Effector CD4-positive, alpha-beta T cell (primary cell): Measurements from ENCODE around the gene MZT2A.
"Not testable (repeated sequence)": the region's sequence is repeated elsewhere in the genome, so short reads cannot be mapped to it uniquely, and the experiment has no call there.

ENCODE experiments used
- DNase-seq: peaks from one replicate; pipeline ENCODE4 v3.0.0-alpha.2; 2020
- total RNA-seq: gene quantifications from one replicate; lab custom pipeline; 2026; lab: John Stamatoyannopoulos, UW

Gene MZT2A
- 28.0 reads per million, percentile 54 among the genes with 10 or more reads in this experiment for total RNA-seq

DNA sequence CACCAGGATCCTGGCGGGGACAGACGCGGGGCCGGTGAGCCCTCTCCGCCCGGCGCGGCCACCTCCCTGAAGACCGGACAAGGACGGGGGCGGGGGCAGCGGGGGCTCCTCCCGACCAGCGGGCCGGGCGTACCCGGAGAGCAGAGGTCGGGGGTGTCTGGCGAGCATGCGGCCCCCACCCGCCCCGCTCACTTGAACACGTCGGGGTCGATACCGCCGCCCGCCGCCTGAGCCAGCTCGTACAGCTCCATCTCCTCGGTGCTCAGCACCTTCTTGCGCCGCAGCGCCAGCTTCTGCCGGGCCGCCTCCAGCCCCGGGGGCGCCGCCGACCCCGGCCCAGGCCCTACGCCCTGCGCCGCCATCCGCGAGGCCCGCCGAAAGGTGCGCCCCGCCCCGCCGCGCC is at the start of gene MZT2A:
TSS of gene MZT2A (minus strand) at position 383 of the 403 bp plus-strand sequence. CDS start at position 362, 21 bp downstream.
- DNase-seq: not testable (repeated sequence)

GRCh38 chr2:131538856-131539255 is 46.7 kb upstream of the MZT2A start:
- not testable (repeated sequence) for DNase-seq

- not testable (repeated sequence) for DNase-seq
These were observed 44.6 kb upstream of the MZT2A start for GRCh38 chr2:131536841-131537240.

GRCh38 chr2:131535951-131536826 is 44.0 kb upstream of the MZT2A start:
- not testable (repeated sequence) for DNase-seq

DNA sequence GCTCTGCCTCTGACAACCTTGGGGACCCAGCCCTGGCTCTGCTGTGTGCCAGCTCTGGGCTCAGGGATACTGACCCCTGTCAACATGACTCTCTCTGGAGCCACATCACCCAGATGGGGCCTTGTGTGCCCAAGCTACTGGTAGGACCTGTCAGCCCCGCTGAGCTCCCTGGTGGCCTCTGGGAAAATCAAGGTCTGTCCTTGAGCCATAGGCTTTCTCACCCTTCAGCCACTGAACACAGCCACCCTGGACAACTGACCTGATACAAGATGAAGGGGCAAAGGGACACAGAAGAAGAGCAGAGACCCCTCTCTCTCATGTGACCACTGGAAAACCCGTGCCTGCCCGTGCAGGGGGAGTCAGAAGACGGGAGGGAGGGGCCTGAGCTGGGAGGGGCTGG is 43.3 kb upstream of the MZT2A start:
- no peak for DNase-seq

DNA sequence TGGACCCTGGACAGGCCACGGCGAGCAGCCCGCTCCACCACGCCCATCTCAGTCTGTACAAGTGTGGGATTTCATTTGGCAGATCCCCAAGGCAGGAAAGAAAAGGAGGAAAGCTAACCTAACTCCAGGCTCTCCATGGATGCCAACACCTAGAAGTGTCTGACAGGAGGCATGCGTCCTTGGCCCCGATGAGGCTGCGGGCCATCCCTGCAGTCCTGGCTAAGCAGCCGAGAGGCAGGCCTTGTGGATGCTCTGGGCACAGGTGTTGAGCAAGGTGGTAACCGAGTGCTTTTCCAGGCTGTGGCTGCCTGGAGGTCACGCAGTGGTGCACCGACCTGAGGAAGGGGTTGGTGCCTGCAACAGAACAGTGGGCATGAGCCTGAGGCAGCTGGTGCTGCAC is 42.8 kb upstream of the MZT2A start:
- not testable (repeated sequence) for DNase-seq

GRCh38 chr2:131534317-131534672 is 42.1 kb upstream of the MZT2A start:
- not testable (repeated sequence) for DNase-seq

GRCh38 chr2:131533609-131534316 is 41.6 kb upstream of the MZT2A start:
- not testable (repeated sequence) for DNase-seq

DNA sequence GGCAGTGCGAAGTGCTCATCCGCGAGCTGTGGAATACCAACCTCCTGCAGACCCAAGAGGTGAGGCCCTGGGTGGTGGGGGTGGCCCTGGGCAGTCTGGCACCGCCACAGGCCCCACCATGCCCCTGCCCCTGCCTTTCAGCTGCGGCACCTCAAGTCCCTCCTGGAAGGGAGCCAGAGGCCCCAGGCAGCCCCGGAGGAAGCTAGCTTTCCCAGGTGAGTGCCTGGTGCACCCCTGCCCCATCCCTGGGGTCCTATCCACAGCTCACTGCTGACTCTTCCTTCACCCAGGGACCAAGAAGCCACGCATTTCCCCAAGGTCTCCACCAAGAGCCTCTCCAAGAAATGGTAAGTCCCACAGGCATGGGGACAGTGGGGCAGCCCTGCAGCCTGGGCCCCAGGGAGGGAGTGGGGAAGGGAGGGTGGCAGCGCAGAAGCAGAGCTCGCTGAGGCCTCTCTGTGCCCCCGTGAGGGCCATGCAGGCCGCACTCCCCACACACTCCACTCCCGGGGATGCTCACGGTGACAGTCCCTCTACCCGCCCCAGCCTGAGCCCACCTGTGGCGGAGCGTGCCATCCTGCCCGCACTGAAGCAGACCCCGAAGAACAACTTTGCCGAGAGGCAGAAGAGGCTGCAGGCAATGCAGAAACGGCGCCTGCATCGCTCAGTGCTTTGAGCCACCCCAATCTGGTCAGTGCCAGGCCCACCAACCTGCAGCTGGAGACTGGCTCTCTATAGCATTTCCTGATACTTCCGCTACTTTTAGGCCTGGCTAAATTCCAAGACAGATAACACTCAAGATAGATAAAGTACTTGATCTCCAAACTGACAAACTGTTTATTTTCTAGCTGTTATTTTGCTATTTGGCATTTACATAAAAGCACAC is 40.8 kb upstream of the MZT2A start:
- not testable (repeated sequence) for DNase-seq

DNA sequence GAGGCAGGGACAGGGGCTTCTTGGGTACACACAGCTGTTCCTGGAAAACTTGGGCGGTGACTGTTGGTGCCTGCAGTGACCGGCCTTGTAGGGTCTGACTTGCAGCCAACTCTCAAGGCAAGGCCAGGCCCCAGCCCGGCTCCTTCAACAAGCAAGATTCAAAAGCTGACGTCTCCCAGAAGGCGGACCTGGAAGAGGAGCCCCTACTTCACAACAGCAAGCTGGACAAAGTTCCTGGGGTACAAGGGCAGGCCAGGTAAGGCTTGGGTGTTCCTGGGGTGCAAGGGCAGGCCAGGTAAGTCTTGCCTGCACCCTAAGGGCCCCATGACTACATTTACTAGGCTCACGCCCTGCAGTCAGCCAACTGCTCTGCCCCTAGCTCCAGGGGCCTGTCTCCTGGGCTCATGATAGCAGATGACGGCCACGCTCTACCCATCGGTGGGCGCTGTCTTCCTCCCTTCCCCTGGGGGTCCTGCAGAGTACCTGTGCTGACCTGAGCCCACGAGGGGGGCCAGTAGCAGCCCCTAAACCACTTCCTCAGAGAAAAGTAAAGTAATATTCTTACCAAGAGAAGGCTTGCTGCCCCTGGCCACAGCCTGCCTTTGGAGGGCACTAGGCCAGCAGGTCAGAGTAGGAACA is 39.5 kb upstream of the MZT2A start:
- not testable (repeated sequence) for DNase-seq

DNA sequence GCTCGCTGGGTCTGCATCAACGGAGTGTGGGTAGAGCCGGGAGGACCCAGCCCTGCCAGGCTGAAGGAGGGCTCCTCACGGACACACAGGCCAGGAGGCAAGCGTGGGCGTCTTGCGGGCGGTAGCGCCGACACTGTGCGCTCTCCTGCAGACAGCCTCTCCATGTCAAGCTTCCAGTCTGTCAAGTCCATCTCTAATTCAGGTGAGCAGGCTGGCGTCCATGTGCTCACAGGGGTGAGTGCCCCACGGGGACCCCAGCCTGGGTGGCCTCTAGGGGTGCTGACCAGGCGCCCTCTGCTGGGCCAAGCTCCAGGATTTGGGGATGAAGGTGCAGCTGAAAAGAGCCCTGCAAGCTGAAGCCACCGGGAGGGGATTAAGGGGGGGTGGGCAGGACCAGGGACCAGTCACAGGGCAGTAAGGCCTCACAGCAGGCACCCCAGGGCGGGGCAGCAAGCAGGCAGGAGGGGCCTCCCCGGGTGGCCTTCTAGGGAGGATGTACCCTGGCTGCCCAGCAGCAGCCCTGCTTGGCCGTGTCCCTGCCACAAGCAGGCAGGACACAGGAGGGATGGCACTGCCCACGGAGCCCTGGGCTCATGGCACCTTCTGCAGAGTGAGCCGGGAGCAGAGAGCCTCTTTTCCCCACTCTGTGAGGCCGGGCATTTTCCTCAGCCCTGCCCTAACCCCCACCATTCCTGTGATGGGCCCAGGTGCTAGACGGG is 38.6 kb upstream of the MZT2A start:
- DNase-seq: not testable (repeated sequence)

GRCh38 chr2:131529864-131530445 is 37.8 kb upstream of the MZT2A start:
- DNase-seq: not testable (repeated sequence)

DNA sequence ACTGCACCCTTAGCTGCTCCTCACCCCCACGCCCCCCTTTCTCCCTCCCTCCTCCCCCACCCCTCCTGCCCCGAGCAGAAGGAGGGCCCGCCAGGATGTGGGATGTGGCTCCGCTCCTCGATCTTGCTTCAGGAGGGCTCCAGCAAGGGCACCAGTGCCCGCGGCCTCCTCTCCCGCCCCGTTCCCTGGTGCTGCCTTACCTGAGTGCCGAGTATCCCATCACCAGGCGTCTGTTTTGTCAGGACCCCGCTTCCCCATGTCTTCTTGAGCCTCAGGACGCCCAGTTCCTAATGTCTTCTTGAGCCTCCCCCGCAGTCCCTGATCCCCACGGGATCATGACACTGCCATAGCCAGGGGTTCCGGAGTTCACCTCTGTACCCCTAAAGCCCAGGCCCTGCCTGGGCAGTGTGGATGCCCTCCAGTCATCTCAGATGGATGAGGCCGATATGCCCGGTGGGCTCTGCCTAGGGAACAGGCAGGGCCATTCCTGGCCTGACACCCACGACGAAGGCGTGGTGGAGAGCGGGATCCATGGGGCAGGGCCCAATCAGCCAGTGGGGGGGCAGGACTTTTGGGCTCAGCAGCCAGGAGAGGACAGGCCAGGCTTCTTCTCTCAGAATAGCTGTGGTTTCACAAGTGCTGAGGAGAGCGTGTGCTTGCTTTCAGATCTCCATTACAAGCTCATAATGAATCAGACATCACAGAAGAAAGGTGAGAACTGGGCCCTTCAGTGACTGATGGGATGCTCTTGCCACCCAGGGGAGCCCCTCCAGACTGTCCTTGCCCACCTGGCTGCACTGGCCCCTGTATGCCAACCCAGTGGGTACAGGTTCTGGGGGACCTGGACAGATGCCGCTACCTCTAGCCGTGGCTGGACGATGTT is 37.0 kb upstream of the MZT2A start:
- not testable (repeated sequence) for DNase-seq

DNA sequence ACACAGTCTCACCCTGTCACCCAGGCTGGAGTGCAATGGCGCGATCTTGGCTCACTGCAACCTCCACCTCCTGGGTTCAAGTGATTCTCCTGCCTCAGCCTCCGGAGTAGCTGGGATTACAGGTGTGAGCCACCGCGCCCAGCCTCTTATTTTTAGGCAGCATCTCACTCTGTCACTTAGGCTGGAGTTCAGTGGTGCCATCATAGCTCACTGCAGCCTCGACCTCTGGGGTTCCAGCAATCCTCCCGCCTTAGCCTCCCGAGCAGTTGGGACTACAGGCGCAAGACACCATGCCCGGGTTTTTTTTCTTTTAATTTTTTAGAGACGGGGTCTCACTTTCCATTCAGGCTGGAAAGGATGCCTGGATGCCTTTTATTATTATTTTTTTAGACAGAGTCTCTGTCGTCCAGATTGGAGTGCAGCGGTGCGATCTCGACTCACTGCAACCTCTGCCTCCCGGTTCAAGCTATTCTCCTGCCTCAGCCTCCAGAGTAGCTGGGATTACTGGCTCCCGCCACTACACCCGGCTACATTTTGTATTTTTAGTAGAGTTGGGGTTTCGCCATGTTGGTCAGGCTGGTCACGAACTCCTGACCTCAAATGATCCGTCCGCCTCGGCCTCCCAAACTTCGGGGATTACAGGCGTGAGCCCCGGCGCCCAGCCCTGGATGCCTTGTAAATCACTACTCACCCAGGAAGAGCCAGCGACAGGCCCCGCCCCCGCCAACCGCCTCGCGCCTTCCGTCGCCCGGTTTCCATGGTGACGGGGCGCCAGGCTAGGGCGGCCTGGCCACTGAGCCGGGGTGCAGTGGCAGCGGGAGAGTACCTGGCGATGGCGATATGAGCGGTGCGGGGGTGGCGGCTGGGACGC is 35.2 kb upstream of the MZT2A start, which contains the start of gene CCDC74A:
TSS of gene CCDC74A (plus strand) at position 758 of the 871 bp plus-strand sequence. CDS start at position 841, 83 bp downstream.
- DNase-seq: peak; percentile 66

DNA sequence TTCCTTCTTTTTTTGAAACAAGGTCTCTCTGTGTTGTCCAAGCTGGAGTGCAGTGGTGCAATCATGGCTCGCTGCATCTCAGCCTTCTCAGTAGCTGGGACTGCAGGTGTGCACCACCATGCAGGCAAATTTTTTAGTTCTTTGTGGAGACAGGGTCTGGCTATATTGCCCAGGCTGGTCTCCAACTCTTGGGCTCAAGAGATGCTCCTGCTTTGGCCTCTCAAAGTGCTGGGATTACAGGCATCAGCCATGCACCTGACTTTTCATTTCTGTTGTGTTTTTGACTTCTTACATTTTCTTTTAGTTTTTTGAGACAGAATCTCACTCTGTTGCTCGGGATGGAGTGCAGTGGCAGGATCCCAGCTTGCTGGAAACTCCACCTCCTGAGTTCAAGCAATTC is 33.1 kb upstream of the MZT2A start:
- DNase-seq: not testable (repeated sequence)

GRCh38 chr2:131521961-131522781 is 30.0 kb upstream of the MZT2A start:
- no peak for DNase-seq

DNA sequence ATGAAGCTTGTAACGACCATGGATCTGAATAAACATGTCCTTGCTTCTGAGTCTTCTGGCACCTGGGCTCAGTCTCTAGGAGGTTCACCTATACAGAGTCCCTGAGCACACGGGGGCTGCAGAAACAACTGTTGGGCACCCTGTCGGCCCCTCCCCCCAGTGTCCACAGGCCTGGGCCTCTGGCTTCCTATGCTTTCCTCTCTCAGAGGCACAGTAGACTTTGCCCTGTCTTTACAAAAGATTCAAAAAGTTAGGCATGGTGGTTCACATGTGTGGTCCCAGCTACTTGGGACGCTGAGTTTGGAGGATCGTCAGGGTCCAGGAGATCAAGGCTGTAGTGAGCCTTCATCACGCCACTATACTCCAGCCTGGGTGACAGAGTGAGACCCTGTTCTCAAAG is 29.3 kb upstream of the MZT2A start:
- DNase-seq: not testable (repeated sequence)

- no peak for DNase-seq
These were observed 28.3 kb upstream of the MZT2A start for GRCh38 chr2:131520526-131520925.
